Subcutaneous adipose tissue (tissue), 4 donors: ENCODE measurements around the gene PIH1D2. TPM values are rescaled to one million over a fixed set of nuclear protein-coding genes. Genes with fewer than 3 reads are reported as not detected.

Experiments used
- CTCF ChIP-seq: fragments of 450-650 bp; IDR thresholded peaks from one replicate; pipeline ENCODE4 v1.5.1; 2016; ENCODE audit warnings: low read depth, mild to moderate bottlenecking, control low read depth, antibody characterized with exemption, moderate library complexity
- total RNA-seq, 4 donors: library from RNA; depleted of rRNA; stranded (reverse); fragments of >200 nt; gene quantifications; one replicate each; pipeline ENCODE4 v1.1.0, GENCODE V29; 2016

The PIH1D2 gene
- total RNA-seq, 4 donors from 2014 or later: 1.3 to 10.4 (median 3.3) TPM

GRCh38 chr11:112050721-112051120 is 23.1 kb downstream of the PIH1D2 start:
- TF ChIP-seq CTCF: no peak

- TF ChIP-seq CTCF: no peak
These were observed 24.0 kb downstream of the PIH1D2 start for GRCh38 chr11:112049777-112050176.

- no peak for TF ChIP-seq CTCF
These were observed 28.9 kb downstream of the PIH1D2 start for GRCh38 chr11:112044961-112045360.

- TF ChIP-seq CTCF: no peak
These were observed 30.9 kb downstream of the PIH1D2 start for GRCh38 chr11:112042961-112043304.

DNA sequence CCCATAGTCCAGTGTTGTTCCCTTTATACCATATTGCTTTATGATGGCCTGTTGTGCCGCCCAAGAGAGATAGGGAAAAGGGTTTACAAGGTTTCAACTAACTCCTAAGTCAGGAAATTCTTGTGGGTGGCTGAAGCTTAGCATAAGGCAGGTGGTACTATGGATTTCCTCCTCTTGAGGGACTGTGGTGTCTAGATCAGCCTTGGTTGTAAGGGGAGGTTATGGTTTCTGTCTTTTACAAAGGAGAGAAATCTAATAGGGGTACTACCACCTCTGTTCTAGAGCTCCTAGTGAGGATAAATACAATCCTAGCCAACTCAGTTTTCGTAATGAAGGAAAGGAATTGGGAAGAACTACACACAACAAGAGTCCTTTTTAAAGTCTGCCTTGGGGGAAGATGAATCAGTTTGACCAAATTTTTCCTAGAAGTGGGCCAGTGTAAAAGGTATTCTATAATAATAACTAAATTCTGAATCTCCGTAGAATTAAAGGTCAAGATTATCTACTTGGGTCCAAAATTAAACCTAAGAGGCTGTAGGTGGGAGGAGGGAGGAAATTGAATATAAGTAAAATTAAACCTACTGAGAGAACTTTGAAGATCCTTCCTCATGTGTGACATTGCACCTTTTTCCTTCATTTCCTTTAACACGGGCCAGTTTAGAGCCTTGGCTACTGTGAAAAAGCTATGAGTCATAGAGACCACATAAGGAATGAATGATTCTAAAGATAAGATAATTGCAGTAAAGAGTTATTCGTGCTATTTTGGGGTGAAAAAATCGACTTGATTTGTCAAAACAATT is 31.5 kb downstream of the PIH1D2 start:
- no peak for TF ChIP-seq CTCF

DNA sequence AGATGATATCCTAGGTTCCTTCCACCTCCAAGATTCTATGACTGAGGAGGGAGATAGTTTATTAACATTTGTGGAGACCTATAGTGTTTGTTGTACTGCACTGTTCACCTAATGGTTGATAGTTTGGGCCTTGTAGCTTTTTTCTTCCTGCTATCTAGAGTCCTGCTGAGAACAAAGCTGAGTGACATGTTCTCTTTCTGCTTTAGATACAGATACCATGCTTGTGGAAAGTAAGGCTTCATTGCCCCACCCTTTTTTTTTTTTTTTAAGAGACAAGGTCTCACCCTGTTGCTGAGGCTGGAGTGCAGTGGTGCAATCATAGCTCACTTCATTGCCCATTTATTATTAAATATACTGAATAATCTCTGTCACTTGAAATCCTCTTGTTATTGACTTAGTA is 36.3 kb downstream of the PIH1D2 start:
- TF ChIP-seq CTCF: no peak

DNA sequence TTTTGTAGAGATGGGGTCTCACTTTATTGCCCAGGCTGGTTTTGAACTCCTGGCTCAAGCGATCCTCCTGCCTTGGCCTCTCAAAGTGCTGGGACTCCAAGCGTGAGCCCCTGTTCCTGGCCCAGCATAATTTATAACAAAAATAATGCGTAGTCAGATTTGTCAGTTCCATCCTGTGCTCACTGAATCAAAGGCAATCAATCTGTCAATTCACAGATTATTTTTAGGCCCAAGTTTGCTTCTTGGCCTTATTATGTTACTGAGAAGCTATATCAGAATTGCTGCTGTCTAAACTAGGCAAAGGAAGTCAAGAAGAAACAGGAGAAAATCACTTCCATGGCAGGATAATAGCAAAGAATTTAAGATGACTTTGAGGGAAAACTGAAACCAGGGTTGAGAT is 39.9 kb downstream of the PIH1D2 start:
- TF ChIP-seq CTCF: no peak
